WTC11 (cell line): ENCODE results near the gene GPATCH2. TPM values are rescaled to one million over a fixed set of nuclear protein-coding genes. Genes with fewer than 3 reads are reported as not detected.

Experiments used
- ATAC-seq: fragments of 200-7000 bp; cut with Tn5 transposase; 2 replicates; pipeline ENCODE4 v1.10.0; 2021; ENCODE audit warnings: mild to moderate bottlenecking, moderate library complexity
- CTCF ChIA-PET: fragments of 300-600 bp; sonication (Branson Sonifier 250); formaldehyde crosslinking; loops from one replicate; lab custom pipeline; 2021; ENCODE audit warnings: antibody characterized with exemption; lab: Charles Lee
- POLR2A ChIA-PET: fragments of 350-600 bp; sonication (Branson Sonifier 250); formaldehyde crosslinking; loops from one replicate; lab custom pipeline; 2021; ENCODE audit warnings: antibody characterized with exemption; lab: Charles Lee
- DNase-seq: peaks from one replicate; pipeline ENCODE4 v3.0.0; 2021; ENCODE audit warnings: low spot score
- H3K27ac Mint-ChIP-seq: 2 replicates; pipeline ENCODE4 v1.8.0; 2021; ENCODE audit warnings: mixed read lengths
- H3K27me3 Mint-ChIP-seq: 2 replicates; pipeline ENCODE4 v1.8.0; 2021; ENCODE audit warnings: low read depth, mild to moderate bottlenecking, moderate library complexity, mixed read lengths
- H3K36me3 Mint-ChIP-seq: 2 replicates; pipeline ENCODE4 v1.8.0; 2021; ENCODE audit warnings: mixed read lengths
- H3K4me1 Mint-ChIP-seq: 2 replicates; pipeline ENCODE4 v1.8.0; 2022; ENCODE audit warnings: mixed read lengths
- H3K4me3 Mint-ChIP-seq: 2 replicates; pipeline ENCODE4 v1.8.0; 2021; ENCODE audit warnings: mild to moderate bottlenecking, moderate library complexity, mixed read lengths
- H3K9me3 Mint-ChIP-seq: 2 replicates; pipeline ENCODE4 v1.8.0; 2021; ENCODE audit warnings: mixed read lengths
- CDX4 ChIP-seq: fragments of 250-450 bp; sonication (Bioruptor Pico); IDR thresholded peaks from 2 replicates; pipeline ENCODE4 v1.9.0; 2021; ENCODE audit warnings: moderate library complexity, mild to moderate bottlenecking, inconsistent platforms, borderline replicate concordance
- CTCF ChIP-seq: fragments of 200-600 bp; IDR thresholded peaks from 2 replicates; pipeline ENCODE4 v1.8.0; 2022; ENCODE audit warnings: antibody characterized with exemption
- FOXK1 ChIP-seq: sonication (generic); formaldehyde crosslinking; IDR thresholded peaks from 2 replicates; pipeline ENCODE4 v1.8.0; 2022; ENCODE audit warnings: mild to moderate bottlenecking, moderate library complexity, missing genetic modification reagents
- MLX ChIP-seq: sonication (generic); formaldehyde crosslinking; IDR thresholded peaks from 2 replicates; pipeline ENCODE4 v1.8.1; 2023; ENCODE audit warnings: mild to moderate bottlenecking, missing genetic modification reagents, moderate library complexity
- NFE2L1 ChIP-seq: sonication (generic); formaldehyde crosslinking; IDR thresholded peaks from 2 replicates; pipeline ENCODE4 v1.8.1; 2023; ENCODE audit warnings: missing genetic modification reagents
- NFYB ChIP-seq: sonication (generic); formaldehyde crosslinking; conservative IDR thresholded peaks from 2 replicates; pipeline ENCODE4 v1.8.0; 2022; ENCODE audit warnings: low read depth, missing genetic modification reagents
- NR1H2 ChIP-seq: sonication (generic); formaldehyde crosslinking; IDR thresholded peaks from 2 replicates; pipeline ENCODE4 v1.9.0; 2021; ENCODE audit warnings: mild to moderate bottlenecking, moderate library complexity, missing genetic modification reagents
- OVOL2 ChIP-seq: fragments of 250-450 bp; sonication (Bioruptor Pico); IDR thresholded peaks from 2 replicates; pipeline ENCODE4 v1.9.0; 2021; ENCODE audit warnings: mild to moderate bottlenecking, borderline replicate concordance
- PRDM15 ChIP-seq: sonication (generic); formaldehyde crosslinking; IDR thresholded peaks from 2 replicates; pipeline ENCODE4 v1.8.0; 2022; ENCODE audit warnings: missing genetic modification reagents
- RORB ChIP-seq: fragments of 250-450 bp; sonication (Bioruptor Pico); IDR thresholded peaks from 2 replicates; pipeline ENCODE4 v1.9.0; 2021; ENCODE audit warnings: mild to moderate bottlenecking
- SMAD4 ChIP-seq: sonication (generic); formaldehyde crosslinking; IDR thresholded peaks from 2 replicates; pipeline ENCODE4 v1.8.0; 2022; ENCODE audit warnings: mild to moderate bottlenecking, missing genetic modification reagents
- STAT6 ChIP-seq: sonication (generic); formaldehyde crosslinking; conservative IDR thresholded peaks from 2 replicates; pipeline ENCODE4 v1.8.1; 2023; ENCODE audit warnings: mild to moderate bottlenecking, low read depth, missing genetic modification reagents, moderate library complexity
- TEAD1 ChIP-seq: sonication (generic); formaldehyde crosslinking; IDR thresholded peaks from 2 replicates; pipeline ENCODE4 v1.8.0; 2022; ENCODE audit warnings: mild to moderate bottlenecking, missing genetic modification reagents
- USF2 ChIP-seq: sonication (generic); formaldehyde crosslinking; IDR thresholded peaks from 2 replicates; pipeline ENCODE4 v1.8.1; 2023; ENCODE audit warnings: mild to moderate bottlenecking, missing genetic modification reagents, moderate library complexity
- ZBTB21 ChIP-seq: sonication (generic); formaldehyde crosslinking; IDR thresholded peaks from 2 replicates; pipeline ENCODE4 v1.8.1; 2023; ENCODE audit warnings: mild to moderate bottlenecking, missing genetic modification reagents, borderline replicate concordance
- ZNF138 ChIP-seq: sonication (generic); formaldehyde crosslinking; conservative IDR thresholded peaks from 2 replicates; pipeline ENCODE4 v1.8.1; 2022; ENCODE audit warnings: mild to moderate bottlenecking, moderate library complexity, missing genetic modification reagents
- ZNF532 ChIP-seq: fragments of 250-450 bp; sonication (Bioruptor Pico); IDR thresholded peaks from 2 replicates; pipeline ENCODE4 v1.9.0; 2021; ENCODE audit warnings: mild to moderate bottlenecking, borderline replicate concordance
- total RNA-seq: library from RNA; stranded (reverse); gene quantifications from 3 replicates; pipeline ENCODE4 v1.2.3, GENCODE V29; 2021

GPATCH2 gene
- total RNA-seq, 1 experiment from 2014 or later = 11.5 TPM

- CTCF ChIA-PET = no interaction called here
- ATAC-seq (no peak), DNase-seq (no peak)
- H3K27me3 Mint-ChIP-seq = no peaks in the 10 kb centered on the region
- no peak for TF ChIP-seq SMAD4 (CRISPR knock-in tag)
- TF ChIP-seq ZNF532 = no peak
- no peak for TF ChIP-seq FOXK1
- no peak for TF ChIP-seq ZNF138
- TF ChIP-seq USF2 = no peak
- no peak for TF ChIP-seq PRDM15 (CRISPR knock-in tag)
- no peak for TF ChIP-seq NFYB
- no peak for TF ChIP-seq RORB
- TF ChIP-seq ZBTB21 = no peak
- no peak for TF ChIP-seq CDX4 (CRISPR knock-in tag)
- no peak for TF ChIP-seq OVOL2 (CRISPR knock-in tag)
- TF ChIP-seq STAT6 (CRISPR knock-in tag) = no peak
- TF ChIP-seq MLX (CRISPR knock-in tag) = no peak
- no peak for TF ChIP-seq NFE2L1
- TF ChIP-seq TEAD1 (CRISPR knock-in tag) = no peak
- no peak for TF ChIP-seq CTCF
- no peak for TF ChIP-seq NR1H2 (CRISPR knock-in tag)
- no peak overlapping the region for H3K4me3 Mint-ChIP-seq
- 0 out of 2 replicates have a peak, but pooled peaks cover 5% of the 10 kb centered on the region for H3K4me1 Mint-ChIP-seq
- H3K36me3 Mint-ChIP-seq = no peaks in the 10 kb centered on the region
- H3K27ac Mint-ChIP-seq = no peak overlapping the region
- no peaks in the 10 kb centered on the region for H3K9me3 Mint-ChIP-seq
- POLR2A ChIA-PET = no interaction called here
Measured at GRCh38 chr1:217642455-217642854, 11.6 kb upstream of the GPATCH2 start.
